Measurements from ENCODE around the gene MAP4K3. TPM values are rescaled to one million over a fixed set of nuclear protein-coding genes. Genes with fewer than 3 reads are reported as not detected.

MAP4K3 gene
- total and polyA plus RNA-seq, 9 of the 15 experiments (the other 6 are each of a cell fraction or from before 2014, with no cell fraction given), result 3.1 to 30.0 (median 16.9) TPM

- TF ChIP-seq, protein P1, sequence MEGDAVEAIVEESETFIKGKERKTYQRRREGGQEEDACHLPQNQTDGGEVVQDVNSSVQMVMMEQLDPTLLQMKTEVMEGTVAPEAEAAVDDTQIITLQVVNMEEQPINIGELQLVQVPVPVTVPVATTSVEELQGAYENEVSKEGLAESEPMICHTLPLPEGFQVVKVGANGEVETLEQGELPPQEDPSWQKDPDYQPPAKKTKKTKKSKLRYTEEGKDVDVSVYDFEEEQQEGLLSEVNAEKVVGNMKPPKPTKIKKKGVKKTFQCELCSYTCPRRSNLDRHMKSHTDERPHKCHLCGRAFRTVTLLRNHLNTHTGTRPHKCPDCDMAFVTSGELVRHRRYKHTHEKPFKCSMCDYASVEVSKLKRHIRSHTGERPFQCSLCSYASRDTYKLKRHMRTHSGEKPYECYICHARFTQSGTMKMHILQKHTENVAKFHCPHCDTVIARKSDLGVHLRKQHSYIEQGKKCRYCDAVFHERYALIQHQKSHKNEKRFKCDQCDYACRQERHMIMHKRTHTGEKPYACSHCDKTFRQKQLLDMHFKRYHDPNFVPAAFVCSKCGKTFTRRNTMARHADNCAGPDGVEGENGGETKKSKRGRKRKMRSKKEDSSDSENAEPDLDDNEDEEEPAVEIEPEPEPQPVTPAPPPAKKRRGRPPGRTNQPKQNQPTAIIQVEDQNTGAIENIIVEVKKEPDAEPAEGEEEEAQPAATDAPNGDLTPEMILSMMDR (IDR thresholded peaks at IDR 0.05 in 2 of 3, conservative IDR thresholded peaks at IDR 0.05 in 1 of 3; ENCODE audit: insufficient read depth in 2 of 3, low read depth in 1 of 3, low read length in 3 of 3), result no peak
- TF ChIP-seq, protein P2, sequence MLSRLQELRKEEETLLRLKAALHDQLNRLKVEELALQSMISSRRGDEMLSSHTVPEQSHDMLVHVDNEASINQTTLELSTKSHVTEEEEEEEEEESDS (CRISPR knock-in tag; IDR thresholded peaks at IDR 0.05), result no peak
- no peak for TF ChIP-seq GTF2E2 (tag; IDR thresholded peaks at IDR 0.05)
- TF ChIP-seq ZNF695 (CRISPR knock-in tag; IDR thresholded peaks at IDR 0.05), result no peak
- TF ChIP-seq, protein P3, sequence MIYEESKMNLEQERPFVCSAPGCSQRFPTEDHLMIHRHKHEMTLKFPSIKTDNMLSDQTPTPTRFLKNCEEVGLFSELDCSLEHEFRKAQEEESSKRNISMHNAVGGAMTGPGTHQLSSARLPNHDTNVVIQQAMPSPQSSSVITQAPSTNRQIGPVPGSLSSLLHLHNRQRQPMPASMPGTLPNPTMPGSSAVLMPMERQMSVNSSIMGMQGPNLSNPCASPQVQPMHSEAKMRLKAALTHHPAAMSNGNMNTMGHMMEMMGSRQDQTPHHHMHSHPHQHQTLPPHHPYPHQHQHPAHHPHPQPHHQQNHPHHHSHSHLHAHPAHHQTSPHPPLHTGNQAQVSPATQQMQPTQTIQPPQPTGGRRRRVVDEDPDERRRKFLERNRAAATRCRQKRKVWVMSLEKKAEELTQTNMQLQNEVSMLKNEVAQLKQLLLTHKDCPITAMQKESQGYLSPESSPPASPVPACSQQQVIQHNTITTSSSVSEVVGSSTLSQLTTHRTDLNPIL (CRISPR knock-in tag; IDR thresholded peaks at IDR 0.05), result no peak
- TF ChIP-seq NR2C1 (IDR thresholded peaks at IDR 0.05), result no peak
- TF ChIP-seq NR2C1 (tag; IDR thresholded peaks at IDR 0.05), result no peak
- TF ChIP-seq CTBP1 (IDR thresholded peaks at IDR 0.05; ENCODE audit: borderline replicate concordance), result peak; percentile 74; the same call in 1 of the 2 replicates
- no peak for TF ChIP-seq ESRRB (CRISPR knock-in tag; IDR thresholded peaks at IDR 0.05; ENCODE audit: borderline replicate concordance)
- no peak for TF ChIP-seq MYBL2 (IDR thresholded peaks at IDR 0.05; ENCODE audit: low read depth)
- no peak for TF ChIP-seq MYBL2 (CRISPR knock-in tag; IDR thresholded peaks at IDR 0.05; ENCODE audit: borderline replicate concordance)
- no peak for TF ChIP-seq HDGF (IDR thresholded peaks at IDR 0.05)
- no peak for TF ChIP-seq ZNF778 (CRISPR knock-in tag; IDR thresholded peaks at IDR 0.05)
- no peak for TF ChIP-seq CCNT2 (IDR thresholded peaks at IDR 0.05; ENCODE audit: borderline replicate concordance, extremely low read depth, insufficient read length, low read depth, low read length)
- no peak for TF ChIP-seq KLF6 (CRISPR knock-in tag; IDR thresholded peaks at IDR 0.05; ENCODE audit: borderline replicate concordance)
- TF ChIP-seq ZNF253 (CRISPR knock-in tag; conservative IDR thresholded peaks at IDR 0.05), result no peak
- no peak for TF ChIP-seq AFF4 (CRISPR knock-in tag; IDR thresholded peaks at IDR 0.05)
- TF ChIP-seq, protein P4, sequence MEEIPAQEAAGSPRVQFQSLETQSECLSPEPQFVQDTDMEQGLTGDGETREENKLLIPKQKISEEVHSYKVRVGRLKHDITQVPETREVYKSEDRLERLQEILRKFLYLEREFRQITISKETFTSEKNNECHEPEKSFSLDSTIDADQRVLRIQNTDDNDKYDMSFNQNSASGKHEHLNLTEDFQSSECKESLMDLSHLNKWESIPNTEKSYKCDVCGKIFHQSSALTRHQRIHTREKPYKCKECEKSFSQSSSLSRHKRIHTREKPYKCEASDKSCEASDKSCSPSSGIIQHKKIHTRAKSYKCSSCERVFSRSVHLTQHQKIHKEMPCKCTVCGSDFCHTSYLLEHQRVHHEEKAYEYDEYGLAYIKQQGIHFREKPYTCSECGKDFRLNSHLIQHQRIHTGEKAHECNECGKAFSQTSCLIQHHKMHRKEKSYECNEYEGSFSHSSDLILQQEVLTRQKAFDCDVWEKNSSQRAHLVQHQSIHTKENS (CRISPR knock-in tag; IDR thresholded peaks at IDR 0.05), result no peak
Measured at GRCh38 chr2:39216346-39217191, 220.5 kb downstream of the MAP4K3 start (continued).
